Testis (tissue), 3 donors: ENCODE data around the gene LSS. TPM values are rescaled to one million over a fixed set of nuclear protein-coding genes. Genes with fewer than 3 reads are reported as not detected.

Experiments used
- DNase-seq: peaks from one replicate; pipeline ENCODE4 v3.0.0-alpha.2; 2019
- H3K27ac ChIP-seq, 2 donors: fragments of 200-600 bp; sonication (generic); one replicate each; pipeline ENCODE4 v1.5.1; 2019
- H3K27me3 ChIP-seq: fragments of 200-600 bp; sonication (generic); one replicate; pipeline ENCODE4 v1.5.1; 2019
- H3K36me3 ChIP-seq: fragments of 200-600 bp; sonication (generic); one replicate; pipeline ENCODE4 v1.5.1; 2017; ENCODE audit warnings: low read depth; ENCODE audit errors: missing control alignments
- H3K4me1 ChIP-seq: fragments of 200-600 bp; sonication (generic); one replicate; pipeline ENCODE4 v1.5.1; 2019
- H3K4me3 ChIP-seq, 2 donors: fragments of 200-600 bp; sonication (generic); one replicate each; pipeline ENCODE4 v1.5.1; 2017 to 2019
- H3K9me3 ChIP-seq: fragments of 200-600 bp; sonication (generic); one replicate; pipeline ENCODE4 v1.5.1; 2017
- POLR2A ChIP-seq: fragments of 450-650 bp; IDR thresholded peaks from one replicate; pipeline ENCODE4 v1.6.1; 2017; ENCODE audit warnings: antibody characterized with exemption, mild to moderate bottlenecking, moderate library complexity
- WGBS, 2 donors: methylation state at CpG; one replicate each; pipeline ENCODE4 v1.1.5; 2018; 5-methylcytosine and 5-hydroxymethylcytosine counted together
- intact Hi-C: fragments of 100-400 bp; cut with DNase I; formaldehyde crosslinking; loops from one replicate; pipeline ENCODE4 v1.15.1; 2023; ENCODE audit warnings: low total_unique reads
- polyA plus RNA-seq: library from polyadenylated mRNA; stranded (reverse); fragments of 350-450 nt; fragmentation: Illumina TruSeq; extraction: RNeasy Lipid Tissue Mini Kit (QIAGEN cat#74804); gene quantifications from one replicate; pipeline ENCODE4 v1.2.3, GENCODE V29; 2014; ENCODE audit warnings: low read depth, low replicate concordance; ENCODE audit not compliant: insufficient read depth
- total RNA-seq, 2 donors: library from RNA; depleted of rRNA; stranded (reverse); fragments of >200 nt; gene quantifications; one replicate each; pipeline ENCODE4 v1.2.3, GENCODE V29; 2016
- TF ChIP-seq, protein P1 (sequence below), 3 experiments: fragments of 450-650 bp in 2 of 3; fragments of 200-600 bp in 1 of 3; sonication (generic) in 1 of 3; IDR thresholded peaks; one replicate each; pipeline ENCODE4 v1.5.1; 2016 to 2019; ENCODE audit warnings: antibody characterized with exemption in 3 of 3, mild to moderate bottlenecking in 2 of 3, moderate library complexity in 1 of 3

LSS gene
- total and polyA plus RNA-seq, 3 donors from 2014 or later: 35.6 to 152 (median 126) TPM

DNA sequence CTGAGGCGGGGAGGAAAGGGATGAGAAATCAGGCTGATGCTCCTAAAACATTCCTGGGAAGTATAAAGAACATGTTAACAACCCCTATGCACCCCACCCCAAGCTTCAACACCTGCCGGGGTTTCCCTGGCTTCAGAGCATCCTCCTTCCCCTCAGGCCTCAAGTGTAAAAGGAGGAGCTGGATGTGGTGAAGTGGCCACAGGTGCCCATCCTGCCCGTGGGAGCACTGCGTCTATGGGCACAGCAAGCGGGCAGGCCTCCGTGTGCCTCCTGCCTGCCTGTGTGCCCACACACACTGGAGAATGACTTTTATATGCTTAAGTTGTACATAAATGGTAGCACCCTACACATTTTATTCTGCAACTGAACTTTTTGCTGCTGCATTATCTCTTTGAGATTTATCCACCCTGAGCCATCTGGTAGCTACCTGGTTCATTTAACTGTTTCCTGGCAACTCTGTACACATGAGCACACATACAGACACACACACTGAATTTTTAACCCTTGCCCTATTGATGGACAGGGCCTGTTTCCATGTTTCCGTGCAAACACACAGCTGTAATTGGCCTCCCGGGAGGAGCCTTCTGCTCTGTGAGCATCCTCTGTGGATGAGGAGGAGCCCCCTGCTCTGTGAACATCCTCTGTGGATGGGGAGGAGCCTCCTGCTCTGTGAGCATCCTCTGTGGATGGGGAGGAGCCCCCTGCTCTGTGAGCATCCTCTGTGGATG, 59.8 kb downstream of the LSS start:
- peak; percentile 4 for DNase-seq
- TF ChIP-seq, protein P1, sequence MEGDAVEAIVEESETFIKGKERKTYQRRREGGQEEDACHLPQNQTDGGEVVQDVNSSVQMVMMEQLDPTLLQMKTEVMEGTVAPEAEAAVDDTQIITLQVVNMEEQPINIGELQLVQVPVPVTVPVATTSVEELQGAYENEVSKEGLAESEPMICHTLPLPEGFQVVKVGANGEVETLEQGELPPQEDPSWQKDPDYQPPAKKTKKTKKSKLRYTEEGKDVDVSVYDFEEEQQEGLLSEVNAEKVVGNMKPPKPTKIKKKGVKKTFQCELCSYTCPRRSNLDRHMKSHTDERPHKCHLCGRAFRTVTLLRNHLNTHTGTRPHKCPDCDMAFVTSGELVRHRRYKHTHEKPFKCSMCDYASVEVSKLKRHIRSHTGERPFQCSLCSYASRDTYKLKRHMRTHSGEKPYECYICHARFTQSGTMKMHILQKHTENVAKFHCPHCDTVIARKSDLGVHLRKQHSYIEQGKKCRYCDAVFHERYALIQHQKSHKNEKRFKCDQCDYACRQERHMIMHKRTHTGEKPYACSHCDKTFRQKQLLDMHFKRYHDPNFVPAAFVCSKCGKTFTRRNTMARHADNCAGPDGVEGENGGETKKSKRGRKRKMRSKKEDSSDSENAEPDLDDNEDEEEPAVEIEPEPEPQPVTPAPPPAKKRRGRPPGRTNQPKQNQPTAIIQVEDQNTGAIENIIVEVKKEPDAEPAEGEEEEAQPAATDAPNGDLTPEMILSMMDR (IDR thresholded peaks at IDR 0.05): no peak
- no peak for TF ChIP-seq POLR2A
- Histone ChIP-seq H3K4me1 (peaks cover 5% of the 10 kb centered on the region), H3K27me3 (no peaks in the 10 kb centered on the region), H3K9me3 (no peaks in the 10 kb centered on the region), H3K36me3 (no peaks in the 10 kb centered on the region), H3K27ac (no peak overlapping the region), H3K4me3 (no peak overlapping the region)
- 80 to 82% methylated on average over 8 of the region's 8 CpGs for WGBS, 2 donors
- intact Hi-C loops: no loop called here

DNA sequence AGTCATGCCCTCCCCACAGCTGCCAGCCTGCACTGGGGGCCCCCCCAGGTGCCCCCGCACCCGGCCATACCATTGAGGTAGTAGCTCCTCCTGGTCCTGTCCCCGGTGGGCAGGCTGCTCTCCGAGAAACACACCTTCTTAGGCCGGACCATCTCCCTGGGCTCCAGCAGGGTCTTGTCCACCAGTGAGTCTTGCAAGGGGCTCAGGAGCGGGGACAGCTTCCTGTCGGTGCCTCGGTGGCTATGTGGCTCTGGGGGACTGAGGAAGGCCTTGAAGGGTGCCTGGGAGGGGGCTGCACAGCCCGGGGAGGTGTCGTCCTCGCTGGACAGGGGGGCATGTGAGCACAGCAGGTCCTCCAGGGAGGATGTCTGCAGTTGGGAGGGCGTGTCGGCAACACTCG, 60.3 kb downstream of the LSS start:
- TF ChIP-seq POLR2A: no peak
- TF ChIP-seq, protein P1 (IDR thresholded peaks at IDR 0.05): no peak
- DNase-seq: peak; percentile 9
- Histone ChIP-seq H3K27ac (no peak overlapping the region), H3K4me1 (peaks cover 5% of the 10 kb centered on the region), H3K9me3 (no peaks in the 10 kb centered on the region), H3K4me3 (no peak overlapping the region), H3K27me3 (no peaks in the 10 kb centered on the region), H3K36me3 (no peaks in the 10 kb centered on the region)
- intact Hi-C loops: no loop called here
- 83 to 88% methylated on average over 9 to 14 of the region's 14 CpGs for WGBS, 2 donors

DNA sequence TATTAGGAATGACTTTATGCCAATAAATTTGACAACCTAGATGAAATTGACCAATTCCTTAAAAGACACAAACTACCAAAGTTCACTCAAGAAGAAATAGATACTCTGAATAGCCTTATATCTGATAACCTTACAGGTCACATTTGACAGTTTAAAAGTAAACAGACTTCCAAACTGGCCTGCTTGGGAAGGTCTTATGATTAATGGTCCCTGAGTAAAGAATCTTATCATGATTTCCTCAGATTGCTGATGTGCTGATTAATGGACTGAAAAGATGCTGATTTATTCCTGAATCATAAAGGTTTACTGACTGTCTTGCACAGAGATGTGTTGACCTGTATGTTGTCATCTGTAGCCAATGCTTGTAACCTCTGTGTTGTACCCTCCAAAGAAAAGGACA, 63.5 kb downstream of the LSS start:
- DNase-seq: no peak
- no peaks in the 10 kb centered on the region for H3K9me3 ChIP-seq
- no peaks in the 10 kb centered on the region for H3K27me3 ChIP-seq
- H3K27ac ChIP-seq: no peak overlapping the region
- H3K36me3 ChIP-seq: no peaks in the 10 kb centered on the region
- TF ChIP-seq POLR2A: no peak
- TF ChIP-seq, protein P1 (IDR thresholded peaks at IDR 0.05): no peak
- no peaks in the 10 kb centered on the region for H3K4me1 ChIP-seq
- no peak overlapping the region for H3K4me3 ChIP-seq
- intact Hi-C loops: no loop called here

DNA sequence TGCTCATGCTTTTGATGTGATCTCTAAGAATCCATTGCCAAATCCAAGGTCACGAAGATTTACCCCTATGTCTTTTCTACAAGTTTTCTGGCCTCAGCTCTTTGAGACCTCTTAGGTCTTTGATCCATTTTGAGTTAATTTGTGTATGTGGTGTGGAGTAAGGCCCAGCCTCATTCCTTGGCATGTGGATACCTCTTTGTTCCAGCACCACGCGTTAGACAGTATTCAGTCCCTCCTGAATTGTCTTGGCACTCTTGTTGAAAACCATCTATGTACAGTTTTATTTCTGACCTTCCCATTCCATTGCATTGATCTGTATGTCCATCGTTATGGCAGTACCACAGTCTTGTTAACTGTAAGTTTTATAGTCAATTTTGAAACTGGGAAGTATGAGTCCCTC, 65.2 kb downstream of the LSS start:
- peak; percentile 13 for DNase-seq
- H3K36me3 ChIP-seq: no peaks in the 10 kb centered on the region
- intact Hi-C loops: no loop called here
- TF ChIP-seq POLR2A: no peak
- TF ChIP-seq, protein P1 (IDR thresholded peaks at IDR 0.05): no peak
- no peaks in the 10 kb centered on the region for H3K4me1 ChIP-seq
- H3K4me3 ChIP-seq: no peak overlapping the region
- H3K27me3 ChIP-seq: no peaks in the 10 kb centered on the region
- WGBS, 2 donors: 59 to 60% methylated on average over 4 of the region's 4 CpGs
- H3K9me3 ChIP-seq: no peaks in the 10 kb centered on the region
- no peak overlapping the region for H3K27ac ChIP-seq
